Posterior vena cava (tissue), 2 donors: ENCODE data around the gene TCP11L2. TPM values are rescaled to one million over a fixed set of nuclear protein-coding genes. Genes with fewer than 3 reads are reported as not detected.
"Not testable (repeated sequence)": the region's sequence is repeated elsewhere in the genome, so short reads cannot be mapped to it uniquely, and the experiment has no call there.

Source experiments
- DNase-seq: peaks from one replicate; pipeline ENCODE4 v3.0.0-alpha.2; 2020; ENCODE audit warnings: low spot score
- intact Hi-C, 2 donors: fragments of 100-400 bp; cut with DNase I; formaldehyde crosslinking; loops; one replicate each; pipeline versions ENCODE4 v1.14.1 to v1.14.2; 2022 to 2023
- total RNA-seq, 2 donors: library from RNA; stranded (reverse); fragmentation: NEBNext Ultra II Directional; extraction: Animal tissue kit (Norgen Biotek cat#: 25700); gene quantifications; one replicate each; pipeline ENCODE4 v1.2.1, GENCODE V29; 2021
- donor health status: DM: yes; HTN: yes; CAD: no.
- donor health status: DM: yes; HTN: yes; CAD: no.

Gene TCP11L2
- total RNA-seq, 2 donors from 2014 or later, result 18.5 to 28.3 TPM

DNA sequence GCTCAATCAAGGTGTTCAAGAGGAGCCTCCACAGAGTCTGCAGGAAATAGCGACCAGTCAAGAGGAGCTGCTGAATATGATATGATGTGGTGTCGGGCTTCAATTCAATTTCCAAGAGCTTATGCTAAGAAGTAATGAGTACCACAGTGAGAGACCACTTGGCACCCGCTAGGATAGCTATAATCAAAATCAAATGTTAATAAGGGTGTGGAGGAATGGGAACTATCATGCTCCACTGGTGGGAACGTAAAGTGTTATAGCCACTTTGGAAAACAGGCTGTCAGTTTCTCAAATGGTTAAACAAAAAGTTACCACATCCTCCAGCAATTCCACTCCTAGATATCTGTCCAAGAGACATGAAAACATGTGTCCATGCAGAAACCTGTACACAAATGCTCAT is 61.7 kb downstream of the TCP11L2 start:
- intact Hi-C loops, result no loop called here
- no peak for DNase-seq

DNA sequence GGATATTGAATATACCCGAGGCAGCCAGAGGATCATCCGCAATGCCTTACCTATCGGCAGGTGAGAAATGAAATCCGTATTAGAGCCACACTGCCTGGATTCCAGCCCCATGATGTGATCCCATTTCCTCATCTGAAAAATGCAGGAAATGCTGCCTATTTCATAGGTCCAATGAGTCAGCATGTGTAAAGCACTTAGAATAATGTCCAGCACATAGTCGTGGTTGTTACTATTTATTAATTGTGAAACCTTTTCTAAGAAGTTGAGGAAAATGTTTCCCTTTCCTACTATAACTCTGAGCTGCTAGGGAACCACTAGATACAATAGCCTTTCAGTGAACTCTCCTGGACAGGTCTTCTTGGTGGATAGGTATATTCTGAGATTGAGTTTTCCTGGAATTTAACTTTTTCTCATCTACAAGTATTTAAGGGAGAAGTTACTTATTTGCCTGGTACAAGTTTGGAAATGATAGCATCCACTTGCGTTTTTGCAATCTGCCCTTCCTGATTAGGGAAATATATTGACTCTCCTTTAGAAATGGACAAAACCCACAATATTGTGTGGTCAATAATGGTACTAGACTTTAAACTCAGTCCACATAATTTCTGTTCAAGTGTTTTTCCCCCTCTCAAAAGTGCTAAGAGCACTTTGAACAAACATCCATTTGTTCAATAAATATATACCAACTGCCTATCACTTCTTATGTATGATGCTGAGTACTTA is 67.3 kb downstream of the TCP11L2 start:
- no peak for DNase-seq
- intact Hi-C loops, result no loop called here

DNA sequence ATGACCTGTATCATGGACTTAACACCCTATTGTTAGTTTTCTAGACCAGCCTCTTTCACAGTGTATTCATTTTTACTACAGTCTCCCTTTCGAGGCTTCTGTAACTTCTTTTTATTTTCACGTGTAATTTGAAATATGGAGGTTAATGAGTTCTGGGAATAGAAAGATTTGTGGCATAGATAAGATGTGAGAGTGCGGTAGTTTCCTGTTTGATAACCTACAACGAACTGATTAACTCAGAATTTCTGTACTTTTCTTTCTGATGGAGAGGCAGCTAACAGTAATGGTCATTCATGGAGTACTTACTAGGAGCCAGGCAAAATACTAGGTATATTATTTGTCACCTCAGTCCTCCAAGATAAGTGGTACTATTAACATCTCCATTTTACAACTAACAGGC is 76.3 kb downstream of the TCP11L2 start:
- intact Hi-C loops, result no loop called here
- no peak for DNase-seq

DNA sequence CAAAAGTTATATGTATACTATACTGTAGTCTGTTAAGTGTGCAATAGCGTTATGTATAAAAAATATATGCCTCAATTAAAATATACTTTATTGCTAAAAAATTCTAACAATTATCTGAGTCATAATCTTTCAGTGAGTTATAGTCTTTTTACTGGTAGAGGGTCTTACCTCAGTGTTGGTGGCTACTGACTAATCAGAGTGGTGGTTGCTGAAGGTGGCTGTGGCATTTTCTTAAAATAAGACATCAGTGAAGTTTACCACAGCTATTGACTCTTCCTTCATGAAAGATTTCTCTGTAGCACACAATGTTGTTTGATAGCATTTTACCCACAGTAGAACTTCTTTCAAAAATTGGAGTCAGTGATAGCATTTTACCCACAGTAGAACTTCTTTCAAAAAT is 78.4 kb downstream of the TCP11L2 start:
- no peak for DNase-seq
- intact Hi-C loops, result loop anchor here (10.0 kb wide), 2 partner anchors 464 to 534 kb away; no protein-coding TSS in a partner anchor

DNA sequence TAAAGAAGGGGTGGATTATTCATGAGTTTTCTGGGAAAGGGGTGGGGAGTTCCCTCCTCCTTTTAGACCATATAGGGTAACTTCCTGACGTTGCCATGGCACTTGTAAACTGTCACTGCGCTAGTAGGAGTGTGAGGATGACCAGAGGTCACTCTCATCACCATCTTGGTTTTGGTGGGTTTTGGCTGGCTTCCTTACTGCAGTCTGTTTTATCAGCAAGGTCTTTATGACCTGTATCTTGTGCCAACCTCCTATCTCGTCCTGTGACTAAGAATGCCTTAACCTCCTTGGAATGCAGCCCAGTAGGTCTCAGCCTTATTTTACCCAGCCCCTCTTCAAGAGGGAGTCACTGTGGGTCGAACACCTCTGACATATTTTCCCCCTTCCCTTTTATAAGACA is 79.3 kb downstream of the TCP11L2 start:
- not testable (repeated sequence) for DNase-seq
- intact Hi-C loops, result loop anchor here (10.0 kb wide), 2 partner anchors 463 to 533 kb away; no protein-coding TSS in a partner anchor

DNA sequence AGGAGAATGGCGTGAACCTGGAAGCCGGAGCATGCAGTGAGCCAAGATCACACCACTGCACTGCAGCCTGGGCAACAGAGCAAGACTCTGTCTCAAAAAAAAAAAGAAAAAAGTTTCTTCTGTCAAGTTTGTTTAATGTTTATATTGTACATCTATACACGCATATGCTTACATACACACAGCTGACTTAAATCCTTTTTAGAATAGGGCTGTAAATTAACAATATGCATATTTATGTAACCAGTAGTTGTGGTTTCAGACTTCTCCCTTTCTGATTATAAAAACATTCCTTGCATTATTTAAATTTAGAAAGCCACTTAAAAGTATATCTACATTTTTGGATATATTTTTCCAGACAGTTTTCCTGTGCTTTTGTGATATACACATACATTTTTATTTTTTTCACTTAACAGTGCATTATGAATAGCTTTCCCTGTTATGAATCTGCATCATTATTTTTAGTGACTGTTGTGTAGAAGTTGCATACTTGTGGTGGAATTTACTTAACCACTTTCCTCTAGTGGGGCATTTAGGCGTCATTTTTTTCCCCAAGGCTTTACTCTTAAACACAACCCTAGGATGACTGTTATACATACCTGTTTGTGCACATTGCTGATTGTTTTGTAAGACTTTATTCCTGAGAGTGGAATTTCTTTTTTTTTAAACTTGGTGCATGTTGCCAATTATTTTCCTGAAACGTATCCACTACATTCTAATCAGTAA is 84.4 kb downstream of the TCP11L2 start:
- intact Hi-C loops, result loop anchor here (5.0 to 10.0 kb wide), 3 partner anchors 458 to 530 kb away; no protein-coding TSS in a partner anchor
- no peak for DNase-seq

DNA sequence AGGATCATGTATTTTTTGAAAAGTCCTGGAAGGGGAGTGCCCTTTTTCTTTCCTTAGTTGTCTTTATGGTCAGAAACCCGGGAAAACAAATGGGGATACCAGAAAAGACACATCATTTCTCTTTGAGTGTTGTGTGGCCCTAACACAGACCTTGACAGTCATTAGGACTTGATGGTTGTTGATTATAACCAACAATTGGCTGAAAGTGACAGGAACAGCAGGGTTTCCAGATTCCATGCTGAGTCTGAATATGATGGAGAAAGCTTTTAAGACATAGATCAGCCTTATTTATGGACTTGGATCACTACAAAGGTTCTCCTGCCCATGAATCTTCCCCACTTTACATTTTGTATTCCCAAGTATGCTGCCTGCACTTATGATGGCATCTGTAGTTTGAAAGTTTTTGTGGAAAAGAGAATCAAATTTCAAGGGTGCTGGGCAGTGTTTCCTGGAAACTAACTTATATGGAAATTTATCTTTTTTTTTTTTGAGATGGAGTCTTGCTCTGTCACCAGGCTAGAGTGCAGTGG is 85.4 kb downstream of the TCP11L2 start:
- intact Hi-C loops, result loop anchor here (5.0 to 10.0 kb wide), 3 partner anchors 457 to 529 kb away; no protein-coding TSS in a partner anchor
- no peak for DNase-seq

DNA sequence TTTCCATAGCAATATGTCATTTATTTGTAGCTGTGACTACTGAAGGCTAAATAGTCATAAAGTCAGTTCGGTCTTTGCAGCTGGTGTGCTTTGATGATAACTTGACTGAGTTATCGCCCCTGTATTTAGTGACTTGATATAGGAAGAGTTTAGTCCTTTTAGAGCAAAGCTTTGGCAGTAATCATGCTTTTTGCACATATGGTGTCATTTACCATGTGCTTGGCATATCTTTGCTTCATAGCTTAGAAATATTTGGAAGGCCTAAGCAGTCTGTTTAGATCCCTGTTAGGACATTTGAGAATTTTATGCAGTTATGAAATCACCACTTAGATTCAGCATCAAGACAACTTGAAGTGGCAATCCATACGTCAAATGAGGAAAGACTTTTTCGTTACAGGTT is 86.6 kb downstream of the TCP11L2 start:
- intact Hi-C loops, result loop anchor here (5.0 to 10.0 kb wide), 3 partner anchors 456 to 528 kb away; no protein-coding TSS in a partner anchor
- DNase-seq, result no peak

DNA sequence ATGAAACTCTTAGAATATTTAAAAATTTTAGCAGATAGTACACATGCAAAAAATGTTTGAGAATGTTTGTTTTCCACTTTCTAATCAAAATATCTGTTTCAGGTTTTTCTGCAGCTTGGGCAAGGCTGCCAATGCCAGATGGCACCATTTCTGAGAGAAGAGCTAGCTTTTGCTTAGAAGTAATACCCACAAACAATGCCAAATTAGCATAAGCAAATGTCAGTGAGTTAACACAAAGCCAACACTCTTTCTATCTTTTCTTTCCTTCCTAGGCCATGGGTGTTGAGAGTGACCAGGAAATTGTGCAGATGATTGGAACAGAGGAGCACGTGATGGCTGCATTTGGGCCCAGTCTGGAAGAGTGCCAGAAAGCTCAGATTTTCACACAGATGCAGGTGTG is 90.2 kb downstream of the TCP11L2 start:
- intact Hi-C loops, result no loop called here
- no peak for DNase-seq

Other genes with a start within 250 kb of the TCP11L2 start
- gene NUAK1, start 163.8 kb upstream of the TCP11L2 start, total RNA-seq, result 10 to 100 TPM; 16.9 to 17.7 TPM
- 10 to 100 TPM; 59.9 to 71.8 TPM for gene CKAP4, start 54.7 kb upstream of the TCP11L2 start, total RNA-seq
- gene POLR3B, start 55.0 kb downstream of the TCP11L2 start, total RNA-seq, result 10 to 100 TPM in 1 of 2 donors, 1 to 10 TPM in 1; 7.7 to 10.5 TPM